HG02884 (cell line): ENCODE measurements around the gene NR1I3.

Experiments
- ATAC-seq: cut with Tn5 transposase; IDR thresholded peaks from one replicate; pipeline ENCODE4 v1.9.1; 2021; ENCODE audit warnings: mild to moderate bottlenecking, moderate library complexity; ENCODE audit not compliant: unreplicated experiment

NR1I3 gene

GRCh38 chr1:161219078-161219892 is 18.7 kb downstream of the NR1I3 start:
- no peak for ATAC-seq

GRCh38 chr1:161218301-161219077 is 19.5 kb downstream of the NR1I3 start:
- no peak for ATAC-seq

GRCh38 chr1:161217831-161218230 is 20.2 kb downstream of the NR1I3 start:
- ATAC-seq: no peak

GRCh38 chr1:161216945-161217712 is 20.9 kb downstream of the NR1I3 start:
- peak; percentile 60 for ATAC-seq

- ATAC-seq: no peak
Observed at GRCh38 chr1:161215076-161215475, 22.9 kb downstream of the NR1I3 start, which contains the start of gene FCER1G. Gene FCER1G (plus strand): TSS chr1:161215295. CDS start chr1:161215322, 27 bp downstream.

GRCh38 chr1:161214369-161214768 is 23.6 kb downstream of the NR1I3 start:
- ATAC-seq: no peak

GRCh38 chr1:161209790-161210409 is 28.1 kb downstream of the NR1I3 start:
- ATAC-seq: no peak

- ATAC-seq: no peak
Observed at GRCh38 chr1:161207173-161207572, 30.8 kb downstream of the NR1I3 start.

- ATAC-seq: no peak
Observed at GRCh38 chr1:161206411-161207140, 31.4 kb downstream of the NR1I3 start.

- peak; percentile 95 for ATAC-seq
Observed at GRCh38 chr1:161201836-161202712, 35.9 kb downstream of the NR1I3 start, which contains the start of gene NDUFS2. Gene NDUFS2 (plus strand): TSS chr1:161202367. CDS start chr1:161202386, 19 bp downstream.

- no peak for ATAC-seq
Observed at GRCh38 chr1:161200992-161201835, 36.8 kb downstream of the NR1I3 start.

GRCh38 chr1:161200421-161200991 is 37.5 kb downstream of the NR1I3 start:
- no peak for ATAC-seq

- no peak for ATAC-seq
Observed at GRCh38 chr1:161199506-161200139, 38.4 kb downstream of the NR1I3 start.

- no peak for ATAC-seq
Observed at GRCh38 chr1:161198897-161199431, 39.0 kb downstream of the NR1I3 start, which contains the start of gene ADAMTS4. Gene ADAMTS4 (minus strand): TSS chr1:161199054. CDS start chr1:161198627, 427 bp downstream.

- no peak for ATAC-seq
Observed at GRCh38 chr1:161198194-161198896, 39.7 kb downstream of the NR1I3 start.

- no peak for ATAC-seq
Observed at GRCh38 chr1:161197560-161198193, 40.3 kb downstream of the NR1I3 start.
